Measurements from ENCODE around the gene MTFP1. TPM values are rescaled to one million over a fixed set of nuclear protein-coding genes. Genes with fewer than 3 reads are reported as not detected.

MTFP1 gene
- total RNA-seq, 1 donor from 2014 or later, result 29.9 TPM

GRCh38 chr22:30455075-30455840 is 29.7 kb downstream of the MTFP1 start:
- Histone ChIP-seq H4K20me1 (ENCODE audit: low read depth) (no peaks in the 10 kb centered on the region), H3F3A (ENCODE audit: low read depth) (peaks cover 5% of the 10 kb centered on the region), H3K9me3 (ENCODE audit: low read depth) (no peaks in the 10 kb centered on the region), H3K27ac (no peak overlapping the region), H3K9ac (no peak overlapping the region), H3K79me2 (ENCODE audit: low read depth) (no peaks in the 10 kb centered on the region), H3K27me3 (no peaks in the 10 kb centered on the region), H3K36me3 (no peaks in the 10 kb centered on the region), H3K4me3 (no peak overlapping the region), H2AFZ (replicated peaks) (no peak overlapping the region), H3K4me2 (no peak overlapping the region), H3K4me1 (no peaks in the 10 kb centered on the region)
- no peaks in the 10 kb centered on the region for H3K9me3 Mint-ChIP-seq
- H3K4me3 Mint-ChIP-seq, result no peak overlapping the region
- H3K4me1 Mint-ChIP-seq, result peaks cover 2% of the 10 kb centered on the region
- no peak for DNase-seq (ENCODE audit: low spot score)
- no peak overlapping the region for H3K27ac Mint-ChIP-seq
- H3K27me3 Mint-ChIP-seq (ENCODE audit: insufficient read depth, low read depth), result peaks cover 6% of the 10 kb centered on the region
- no peaks in the 10 kb centered on the region for H3K36me3 Mint-ChIP-seq
- TF ChIP-seq EZH2 (IDR thresholded peaks at IDR 0.05) (no peak), EZH2phosphoT487 (IDR thresholded peaks at IDR 0.05) (no peak), CTCF (IDR thresholded peaks at IDR 0.05) (no peak)

- no peak overlapping the region for H3K4me2 ChIP-seq
- H3K27ac Mint-ChIP-seq, result no peak overlapping the region
Observed at GRCh38 chr22:30457981-30458380, 32.4 kb downstream of the MTFP1 start.

GRCh38 chr22:30459181-30460052 is 33.8 kb downstream of the MTFP1 start:
- TF ChIP-seq EZH2 (IDR thresholded peaks at IDR 0.05), result no peak
- no peak for TF ChIP-seq CTCF (IDR thresholded peaks at IDR 0.05)
- no peak for TF ChIP-seq EZH2phosphoT487 (IDR thresholded peaks at IDR 0.05)
- Histone ChIP-seq H3K27ac (no peak overlapping the region), H3F3A (ENCODE audit: low read depth) (peaks cover 5% of the 10 kb centered on the region), H4K20me1 (ENCODE audit: low read depth) (no peaks in the 10 kb centered on the region), H3K79me2 (ENCODE audit: low read depth) (no peaks in the 10 kb centered on the region), H3K4me3 (no peak overlapping the region), H3K36me3 (no peaks in the 10 kb centered on the region), H3K9me3 (ENCODE audit: low read depth) (no peaks in the 10 kb centered on the region), H2AFZ (replicated peaks) (no peak overlapping the region), H3K27me3 (peaks cover under 1% of the 10 kb centered on the region), H3K4me1 (no peaks in the 10 kb centered on the region), H3K9ac (no peak overlapping the region), H3K4me2 (no peak overlapping the region)
- Mint-ChIP-seq H3K4me3 (no peak overlapping the region), H3K36me3 (no peaks in the 10 kb centered on the region), H3K27ac (no peak overlapping the region), H3K27me3 (ENCODE audit: insufficient read depth, low read depth) (peaks cover 4% of the 10 kb centered on the region), H3K4me1 (no peaks in the 10 kb centered on the region), H3K9me3 (no peaks in the 10 kb centered on the region)
- peak; percentile 75 for DNase-seq (ENCODE audit: low spot score)

More at GRCh38 chr22:30457981-30458380, 32.4 kb downstream of the MTFP1 start:
- Histone ChIP-seq H3K9me3 (ENCODE audit: low read depth) (no peaks in the 10 kb centered on the region), H3K4me3 (no peak overlapping the region), H4K20me1 (ENCODE audit: low read depth) (no peaks in the 10 kb centered on the region), H3K9ac (no peak overlapping the region), H3K27ac (no peak overlapping the region), H3F3A (ENCODE audit: low read depth) (peaks cover 5% of the 10 kb centered on the region), H2AFZ (replicated peaks) (no peak overlapping the region), H3K36me3 (no peaks in the 10 kb centered on the region), H3K27me3 (no peaks in the 10 kb centered on the region), H3K4me1 (no peaks in the 10 kb centered on the region), H3K79me2 (ENCODE audit: low read depth) (no peaks in the 10 kb centered on the region)
- TF ChIP-seq EZH2 (IDR thresholded peaks at IDR 0.05) (no peak), EZH2phosphoT487 (IDR thresholded peaks at IDR 0.05) (no peak), CTCF (IDR thresholded peaks at IDR 0.05) (no peak)
- no peak overlapping the region for H3K4me3 Mint-ChIP-seq
- no peaks in the 10 kb centered on the region for H3K9me3 Mint-ChIP-seq
- peaks cover 8% of the 10 kb centered on the region for H3K27me3 Mint-ChIP-seq (ENCODE audit: insufficient read depth, low read depth)
- H3K36me3 Mint-ChIP-seq, result no peaks in the 10 kb centered on the region
- no peaks in the 10 kb centered on the region for H3K4me1 Mint-ChIP-seq
- no peak for DNase-seq (ENCODE audit: low spot score)
